SK-N-MC (cell line): ENCODE measurements around the gene TMEM63C.

Experiments
- EZH2 ChIP-seq: fragments of 200-600 bp; sonication (generic); IDR thresholded peaks from one replicate; pipeline ENCODE4 v1.6.1; 2017; ENCODE audit warnings: antibody characterized with exemption
- FOXP2 ChIP-seq: optimal IDR thresholded peaks from 2 replicates; pipeline ENCODE3; 2011; ENCODE audit warnings: mild to moderate bottlenecking, moderate library complexity; ENCODE audit not compliant: insufficient read depth; ENCODE audit errors: extremely low read length, control extremely low read depth
- POLR2AphosphoS5 ChIP-seq: IDR thresholded peaks from 2 replicates; pipeline ENCODE4 v1.6.1; 2012; ENCODE audit warnings: mild to moderate bottlenecking, low read depth, low read length, borderline replicate concordance

GRCh38 chr14:77177702-77178101, 3.9 kb upstream of the TMEM63C start:
- no peak for TF ChIP-seq EZH2
- TF ChIP-seq FOXP2 = no peak
- TF ChIP-seq POLR2AphosphoS5 = no peak
